ENCODE results near the gene MAD1L1.

MAD1L1 gene

GRCh38 chr7:1812509-1813393, 420.0 kb downstream of the MAD1L1 start:
- no peak overlapping the region for H3K4me3 ChIP-seq
- no peaks in the 10 kb centered on the region for H3K9me3 ChIP-seq (ENCODE audit: low read depth, low read length)
- no peak for DNase-seq (ENCODE audit: low read depth, low spot score)
- TF ChIP-seq EZH2 (IDR thresholded peaks at IDR 0.05) (no peak), FOXP2 (optimal IDR thresholded peaks at IDR 0.05; ENCODE audit: control extremely low read depth, extremely low read length, insufficient read depth) (no peak), POLR2AphosphoS5 (IDR thresholded peaks at IDR 0.05; ENCODE audit: borderline replicate concordance, low read depth, low read length) (no peak)
- H3K36me3 ChIP-seq (ENCODE audit: insufficient read depth, low read length) = no peaks in the 10 kb centered on the region
- no peak overlapping the region for H3K9ac ChIP-seq (ENCODE audit: insufficient read length)
- no peak overlapping the region for H3K27ac ChIP-seq

DNA sequence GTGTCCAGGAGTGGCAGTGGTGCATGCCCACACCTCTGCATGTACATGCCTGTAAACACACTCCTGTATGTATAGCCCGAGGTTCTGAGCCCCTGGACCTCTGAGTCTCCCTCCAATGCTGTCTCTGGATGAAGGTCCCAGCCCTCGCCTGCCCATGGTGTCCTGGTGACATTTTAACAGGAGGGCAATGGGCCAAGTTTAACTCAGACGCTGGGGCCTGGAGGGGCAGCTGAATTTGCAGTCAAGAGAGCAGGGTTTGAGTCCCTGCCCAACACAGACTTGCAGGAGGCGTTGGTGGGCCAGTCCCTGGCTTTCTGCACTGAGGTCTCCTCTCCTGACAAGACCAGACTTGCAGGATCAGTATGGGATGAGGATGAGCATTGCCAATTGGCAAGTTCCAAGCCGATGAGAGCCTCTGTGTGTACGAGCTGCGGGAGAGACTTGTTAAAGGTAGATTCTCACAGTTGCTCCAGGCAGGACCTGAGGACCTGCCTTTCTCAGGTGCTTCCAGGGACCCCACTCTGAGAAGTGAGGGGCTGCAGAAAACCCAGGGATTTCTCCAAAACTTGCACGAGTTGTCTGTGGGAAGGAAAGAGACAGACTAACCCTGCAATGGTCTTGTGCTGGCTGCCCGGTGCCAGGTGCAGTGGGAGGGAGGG, 420.8 kb downstream of the MAD1L1 start:
- H3K4me3 ChIP-seq = no peak overlapping the region
- H3K27ac ChIP-seq = no peak overlapping the region
- DNase-seq (ENCODE audit: low read depth, low spot score) = no peak
- H3K36me3 ChIP-seq (ENCODE audit: insufficient read depth, low read length) = no peaks in the 10 kb centered on the region
- TF ChIP-seq POLR2AphosphoS5 (IDR thresholded peaks at IDR 0.05; ENCODE audit: borderline replicate concordance, low read depth, low read length) = no peak
- no peak for TF ChIP-seq FOXP2 (optimal IDR thresholded peaks at IDR 0.05; ENCODE audit: control extremely low read depth, extremely low read length, insufficient read depth)
- no peak for TF ChIP-seq EZH2 (IDR thresholded peaks at IDR 0.05)
- no peaks in the 10 kb centered on the region for H3K9me3 ChIP-seq (ENCODE audit: low read depth, low read length)
- H3K9ac ChIP-seq (ENCODE audit: insufficient read length) = no peak overlapping the region

- no peak overlapping the region for H3K4me3 ChIP-seq
- TF ChIP-seq POLR2AphosphoS5 (IDR thresholded peaks at IDR 0.05; ENCODE audit: borderline replicate concordance, low read depth, low read length) (no peak), EZH2 (IDR thresholded peaks at IDR 0.05) (no peak), FOXP2 (optimal IDR thresholded peaks at IDR 0.05; ENCODE audit: control extremely low read depth, extremely low read length, insufficient read depth) (no peak)
- H3K9ac ChIP-seq (ENCODE audit: insufficient read length) = no peak overlapping the region
- H3K9me3 ChIP-seq (ENCODE audit: low read depth, low read length) = no peaks in the 10 kb centered on the region
- H3K36me3 ChIP-seq (ENCODE audit: insufficient read depth, low read length) = no peaks in the 10 kb centered on the region
- no peak overlapping the region for H3K27ac ChIP-seq
- DNase-seq (ENCODE audit: low read depth, low spot score) = no peak
These were observed 421.5 kb downstream of the MAD1L1 start for GRCh38 chr7:1810961-1811849.

- Histone ChIP-seq H3K9me3 (ENCODE audit: low read depth, low read length) (no peaks in the 10 kb centered on the region), H3K4me3 (no peak overlapping the region)
- no peak for DNase-seq (ENCODE audit: low read depth, low spot score)
These were observed 422.2 kb downstream of the MAD1L1 start for GRCh38 chr7:1810521-1810920.

DNA sequence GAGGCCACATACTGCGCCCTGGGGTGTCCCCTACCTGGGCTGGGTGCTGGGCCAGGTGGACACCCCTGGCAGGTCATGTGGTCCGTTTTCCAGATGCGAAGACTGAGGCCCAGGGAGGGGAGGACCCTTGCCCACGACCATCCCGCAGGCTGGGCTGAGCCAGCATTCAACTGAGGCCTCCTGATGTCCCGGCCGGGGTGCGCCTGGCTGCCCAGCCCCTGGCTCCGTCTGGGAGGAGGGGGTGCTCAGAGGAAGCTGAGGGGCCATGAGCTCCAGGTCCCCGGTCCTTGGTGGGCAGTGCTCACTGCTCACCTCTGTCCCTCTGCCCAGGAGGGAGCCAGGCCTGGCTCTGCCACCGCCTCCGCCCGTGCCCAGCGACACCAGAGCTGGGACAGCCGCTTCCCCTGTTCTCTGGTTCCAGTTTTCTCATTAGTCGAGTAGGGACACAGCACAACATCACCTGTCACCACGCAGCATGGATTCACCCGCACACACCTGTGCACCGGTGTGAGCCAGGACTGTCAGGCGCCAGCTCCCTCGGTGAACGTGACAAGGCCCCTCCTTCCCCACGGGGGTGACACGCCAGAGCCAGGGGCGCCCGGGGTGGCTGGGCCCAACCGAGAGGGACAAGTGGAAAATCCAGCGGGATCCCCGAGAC, 423.0 kb downstream of the MAD1L1 start:
- DNase-seq (ENCODE audit: low read depth, low spot score) = no peak
- TF ChIP-seq EZH2 (IDR thresholded peaks at IDR 0.05) = no peak
- no peak for TF ChIP-seq FOXP2 (optimal IDR thresholded peaks at IDR 0.05; ENCODE audit: control extremely low read depth, extremely low read length, insufficient read depth)
- Histone ChIP-seq H3K27ac (no peak overlapping the region), H3K9me3 (ENCODE audit: low read depth, low read length) (no peaks in the 10 kb centered on the region), H3K4me3 (no peak overlapping the region), H3K36me3 (ENCODE audit: insufficient read depth, low read length) (no peaks in the 10 kb centered on the region), H3K9ac (ENCODE audit: insufficient read length) (no peak overlapping the region)

More at GRCh38 chr7:1810521-1810920, 422.2 kb downstream of the MAD1L1 start:
- H3K36me3 ChIP-seq (ENCODE audit: insufficient read depth, low read length) = no peaks in the 10 kb centered on the region
- no peak overlapping the region for H3K9ac ChIP-seq (ENCODE audit: insufficient read length)
- no peak overlapping the region for H3K27ac ChIP-seq
- TF ChIP-seq EZH2 (IDR thresholded peaks at IDR 0.05) = no peak
- no peak for TF ChIP-seq POLR2AphosphoS5 (IDR thresholded peaks at IDR 0.05; ENCODE audit: borderline replicate concordance, low read depth, low read length)
- no peak for TF ChIP-seq FOXP2 (optimal IDR thresholded peaks at IDR 0.05; ENCODE audit: control extremely low read depth, extremely low read length, insufficient read depth)

DNA sequence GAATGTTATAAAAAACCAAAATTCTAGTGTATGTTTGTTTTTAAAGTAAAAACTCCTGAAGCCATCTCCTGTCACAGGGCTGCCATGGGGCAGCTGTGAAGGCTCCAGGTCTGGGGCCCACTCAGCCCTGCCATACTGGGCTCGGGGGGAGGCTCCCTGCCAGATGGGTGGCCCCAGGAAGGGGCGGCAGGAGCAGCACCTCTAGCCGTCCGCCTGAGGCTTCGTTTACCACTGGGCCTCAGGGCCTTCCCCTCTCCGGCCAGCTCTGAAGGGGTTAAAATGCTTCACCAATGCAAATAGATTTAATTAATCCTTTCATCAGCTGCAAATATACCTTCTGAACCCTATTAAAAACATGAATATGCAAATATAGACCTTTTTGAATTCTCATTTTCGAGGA, 423.7 kb downstream of the MAD1L1 start:
- H3K4me3 ChIP-seq = no peak overlapping the region
- no peak overlapping the region for H3K27ac ChIP-seq
- TF ChIP-seq FOXP2 (optimal IDR thresholded peaks at IDR 0.05; ENCODE audit: control extremely low read depth, extremely low read length, insufficient read depth) (no peak), POLR2AphosphoS5 (IDR thresholded peaks at IDR 0.05; ENCODE audit: borderline replicate concordance, low read depth, low read length) (no peak), EZH2 (IDR thresholded peaks at IDR 0.05) (no peak)
- DNase-seq (ENCODE audit: low read depth, low spot score) = no peak
- H3K36me3 ChIP-seq (ENCODE audit: insufficient read depth, low read length) = no peaks in the 10 kb centered on the region
- H3K9ac ChIP-seq (ENCODE audit: insufficient read length) = no peak overlapping the region
- H3K9me3 ChIP-seq (ENCODE audit: low read depth, low read length) = no peaks in the 10 kb centered on the region

GRCh38 chr7:1807821-1808600, 424.7 kb downstream of the MAD1L1 start:
- DNase-seq (ENCODE audit: low read depth, low spot score) = no peak
- Histone ChIP-seq H3K9me3 (ENCODE audit: low read depth, low read length) (no peaks in the 10 kb centered on the region), H3K27ac (no peak overlapping the region), H3K36me3 (ENCODE audit: insufficient read depth, low read length) (no peaks in the 10 kb centered on the region), H3K4me3 (no peak overlapping the region), H3K9ac (ENCODE audit: insufficient read length) (no peak overlapping the region)
- TF ChIP-seq EZH2 (IDR thresholded peaks at IDR 0.05) (no peak), POLR2AphosphoS5 (IDR thresholded peaks at IDR 0.05; ENCODE audit: borderline replicate concordance, low read depth, low read length) (no peak), FOXP2 (optimal IDR thresholded peaks at IDR 0.05; ENCODE audit: control extremely low read depth, extremely low read length, insufficient read depth) (no peak)
